Activated CD8-positive, alpha-beta memory T cell treated with anti-CD3 and anti-CD28 coated beads, Interleukin-2, amount 10 ng/mL, durations not matched to agents 7 days and 5 days (primary cell): ENCODE results near the gene C1orf210. TPM values are rescaled to one million over a fixed set of nuclear protein-coding genes. Genes with fewer than 3 reads are reported as not detected.

Experiments used
- ATAC-seq: fragments of 150-1000 bp; cut with Tn5 transposase; one replicate; pipeline ENCODE4 v1.10.0; 2021; ENCODE audit warnings: moderate library complexity
- CTCF ChIA-PET: fragments of 350-600 bp; sonication (Branson Sonifier 250); formaldehyde crosslinking; loops from one replicate; lab custom pipeline; 2021; ENCODE audit warnings: antibody characterized with exemption; lab: Charles Lee
- DNase-seq: peaks from one replicate; pipeline ENCODE4 v3.0.0-alpha.2; 2020
- H3K27ac Mint-ChIP-seq: one replicate; pipeline ENCODE4 v1.8.0; 2021; ENCODE audit warnings: mild to moderate bottlenecking, mixed read lengths
- H3K27me3 Mint-ChIP-seq: one replicate; pipeline ENCODE4 v1.8.0; 2021; ENCODE audit warnings: mixed read lengths
- H3K36me3 Mint-ChIP-seq: one replicate; pipeline ENCODE4 v1.8.0; 2021; ENCODE audit warnings: mild to moderate bottlenecking, mixed read lengths
- H3K4me1 Mint-ChIP-seq: one replicate; pipeline ENCODE4 v1.8.0; 2021; ENCODE audit warnings: mixed read lengths
- H3K4me3 Mint-ChIP-seq: one replicate; pipeline ENCODE4 v1.8.0; 2021; ENCODE audit warnings: mild to moderate bottlenecking, moderate library complexity, mixed read lengths
- H3K9me3 Mint-ChIP-seq: one replicate; pipeline ENCODE4 v1.8.0; 2022; ENCODE audit warnings: low read depth, mixed read lengths
- total RNA-seq, 2 experiments: library from RNA; stranded (reverse); gene quantifications; one replicate each; pipeline ENCODE4 v1.2.3, GENCODE V29; 2021

C1orf210 gene
- total RNA-seq, 2 experiments from 2014 or later = not detected

GRCh38 chr1:43306688-43307457 lies 21.5 kb upstream of the C1orf210 start:
- no peaks in the 10 kb centered on the region for H3K4me1 Mint-ChIP-seq
- CTCF ChIA-PET = no interaction called here

GRCh38 chr1:43305926-43306687 lies 20.7 kb upstream of the C1orf210 start:
- Mint-ChIP-seq H3K9me3 (no peaks in the 10 kb centered on the region), H3K27ac (no peak overlapping the region), H3K27me3 (no peaks in the 10 kb centered on the region), H3K4me1 (no peaks in the 10 kb centered on the region), H3K36me3 (no peaks in the 10 kb centered on the region), H3K4me3 (no peak overlapping the region)
- CTCF ChIA-PET = no interaction called here
- ATAC-seq (no peak), DNase-seq (no peak)

More at GRCh38 chr1:43306688-43307457, 21.5 kb upstream of the C1orf210 start:
- DNase-seq (no peak), ATAC-seq (no peak)
- H3K27me3 Mint-ChIP-seq = no peaks in the 10 kb centered on the region
- no peak overlapping the region for H3K27ac Mint-ChIP-seq
- H3K36me3 Mint-ChIP-seq = no peaks in the 10 kb centered on the region
- H3K4me3 Mint-ChIP-seq = no peak overlapping the region
- no peaks in the 10 kb centered on the region for H3K9me3 Mint-ChIP-seq

- no peak overlapping the region for H3K27ac Mint-ChIP-seq
- CTCF ChIA-PET = no interaction called here
- H3K36me3 Mint-ChIP-seq = no peaks in the 10 kb centered on the region
- ATAC-seq (no peak), DNase-seq (no peak)
- no peaks in the 10 kb centered on the region for H3K27me3 Mint-ChIP-seq
- H3K9me3 Mint-ChIP-seq = no peaks in the 10 kb centered on the region
- no peak overlapping the region for H3K4me3 Mint-ChIP-seq
- H3K4me1 Mint-ChIP-seq = no peaks in the 10 kb centered on the region
Measured at GRCh38 chr1:43305461-43305860, 20.1 kb upstream of the C1orf210 start.

GRCh38 chr1:43304771-43305300 lies 19.5 kb upstream of the C1orf210 start:
- ATAC-seq = no peak
- Mint-ChIP-seq H3K9me3 (no peaks in the 10 kb centered on the region), H3K27me3 (no peaks in the 10 kb centered on the region)

GRCh38 chr1:43304314-43304681 lies 18.9 kb upstream of the C1orf210 start:
- Mint-ChIP-seq H3K9me3 (no peaks in the 10 kb centered on the region), H3K27ac (no peak overlapping the region), H3K36me3 (no peaks in the 10 kb centered on the region), H3K27me3 (no peaks in the 10 kb centered on the region), H3K4me3 (no peak overlapping the region), H3K4me1 (no peaks in the 10 kb centered on the region)
- no peak for ATAC-seq
- no peak for DNase-seq
- CTCF ChIA-PET = no interaction called here

More at GRCh38 chr1:43304771-43305300, 19.5 kb upstream of the C1orf210 start:
- no peak for DNase-seq
- Mint-ChIP-seq H3K4me1 (no peaks in the 10 kb centered on the region), H3K27ac (no peak overlapping the region), H3K4me3 (no peak overlapping the region), H3K36me3 (no peaks in the 10 kb centered on the region)
- CTCF ChIA-PET = no interaction called here

GRCh38 chr1:43303471-43304313 lies 18.3 kb upstream of the C1orf210 start:
- DNase-seq (no peak), ATAC-seq (no peak)
- Mint-ChIP-seq H3K9me3 (no peaks in the 10 kb centered on the region), H3K27me3 (no peaks in the 10 kb centered on the region), H3K36me3 (no peaks in the 10 kb centered on the region), H3K4me3 (no peak overlapping the region), H3K27ac (no peak overlapping the region), H3K4me1 (no peaks in the 10 kb centered on the region)
- CTCF ChIA-PET = no interaction called here

- H3K36me3 Mint-ChIP-seq = no peaks in the 10 kb centered on the region
- CTCF ChIA-PET = no interaction called here
- no peak for ATAC-seq
- no peaks in the 10 kb centered on the region for H3K27me3 Mint-ChIP-seq
- no peak overlapping the region for H3K4me3 Mint-ChIP-seq
- H3K27ac Mint-ChIP-seq = no peak overlapping the region
- H3K4me1 Mint-ChIP-seq = no peaks in the 10 kb centered on the region
- H3K9me3 Mint-ChIP-seq = no peaks in the 10 kb centered on the region
- no peak for DNase-seq
Measured at GRCh38 chr1:43302721-43303470, 17.5 kb upstream of the C1orf210 start.

GRCh38 chr1:43302201-43302600 lies 16.8 kb upstream of the C1orf210 start:
- H3K27ac Mint-ChIP-seq = no peak overlapping the region
- no peaks in the 10 kb centered on the region for H3K36me3 Mint-ChIP-seq
- ATAC-seq (no peak), DNase-seq (no peak)
- no peaks in the 10 kb centered on the region for H3K4me1 Mint-ChIP-seq
- H3K27me3 Mint-ChIP-seq = no peaks in the 10 kb centered on the region
- H3K4me3 Mint-ChIP-seq = no peak overlapping the region
- H3K9me3 Mint-ChIP-seq = no peaks in the 10 kb centered on the region
- CTCF ChIA-PET = no interaction called here

- H3K27ac Mint-ChIP-seq = no peak within 1 kb of the TSS
- H3K4me1 Mint-ChIP-seq = peaks cover 11% of the 10 kb centered on the region
- ATAC-seq = no peak
- H3K4me3 Mint-ChIP-seq = no peak within 1 kb of the TSS
- no peaks in the 10 kb centered on the region for H3K9me3 Mint-ChIP-seq
- H3K27me3 Mint-ChIP-seq = no peaks in the 10 kb centered on the region
- no peak for DNase-seq
- H3K36me3 Mint-ChIP-seq = no peaks in the 10 kb centered on the region
- CTCF ChIA-PET = no interaction called here
Measured at GRCh38 chr1:43300378-43301094, 15.2 kb upstream of the C1orf210 start, which contains the start of gene TIE1. TIE1 (plus strand) TSS chr1:43300982; CDS start chr1:43301072, 90 bp downstream.

- no peak overlapping the region for H3K27ac Mint-ChIP-seq
- H3K4me3 Mint-ChIP-seq = no peak overlapping the region
- CTCF ChIA-PET = no interaction called here
- no peaks in the 10 kb centered on the region for H3K36me3 Mint-ChIP-seq
- H3K27me3 Mint-ChIP-seq = no peaks in the 10 kb centered on the region
- DNase-seq = no peak
- no peaks in the 10 kb centered on the region for H3K9me3 Mint-ChIP-seq
- H3K4me1 Mint-ChIP-seq = peaks cover 20% of the 10 kb centered on the region
- no peak for ATAC-seq
Measured at GRCh38 chr1:43299101-43299500, 13.7 kb upstream of the C1orf210 start.

GRCh38 chr1:43298055-43298454 lies 12.7 kb upstream of the C1orf210 start:
- H3K27me3 Mint-ChIP-seq = no peaks in the 10 kb centered on the region
- no peak overlapping the region for H3K4me3 Mint-ChIP-seq
- no peaks in the 10 kb centered on the region for H3K36me3 Mint-ChIP-seq
- H3K27ac Mint-ChIP-seq = no peak overlapping the region
- H3K4me1 Mint-ChIP-seq = peaks cover 20% of the 10 kb centered on the region
- CTCF ChIA-PET = no interaction called here
- no peaks in the 10 kb centered on the region for H3K9me3 Mint-ChIP-seq
- ATAC-seq = no peak
- no peak for DNase-seq

GRCh38 chr1:43296207-43296606 lies 10.8 kb upstream of the C1orf210 start:
- no peaks in the 10 kb centered on the region for H3K27me3 Mint-ChIP-seq
- DNase-seq (no peak), ATAC-seq (no peak)
- no peak overlapping the region for H3K4me3 Mint-ChIP-seq
- H3K27ac Mint-ChIP-seq = peak overlapping the region; percentile 69
- no peaks in the 10 kb centered on the region for H3K9me3 Mint-ChIP-seq
- no peaks in the 10 kb centered on the region for H3K36me3 Mint-ChIP-seq
- H3K4me1 Mint-ChIP-seq = peaks cover 20% of the 10 kb centered on the region
- CTCF ChIA-PET = interaction anchor here (0.8 kb wide), 1 partner anchor 12 kb away, joined by 3 read pairs; no protein-coding TSS in a partner anchor
